Neural cell (in vitro differentiated cells): ENCODE results near the gene APOBEC3H. TPM values are rescaled to one million over a fixed set of nuclear protein-coding genes. Genes with fewer than 3 reads are reported as not detected.

Experiments
- H2AFZ ChIP-seq: fragments of 200-600, 300-800 bp; sonication (generic), shearing (Covaris generic); 2 replicates; pipeline ENCODE4 v1.6.0; 2014; ENCODE audit warnings: low read depth, mild to moderate bottlenecking, antibody characterized with exemption, low read length, moderate library complexity
- H3F3A ChIP-seq: fragments of 200-600 bp; shearing (Covaris generic); 2 replicates; pipeline ENCODE4 v1.6.1; 2016; ENCODE audit warnings: mild to moderate bottlenecking, moderate library complexity, mixed read lengths, antibody characterized with exemption, low read length; ENCODE audit not compliant: insufficient read depth, poor library complexity, severe bottlenecking
- H3K27ac ChIP-seq: fragments of 200-600, 300-800 bp; sonication (generic), shearing (Covaris generic); 2 replicates; pipeline ENCODE4 v1.5.1; 2014; ENCODE audit warnings: mild to moderate bottlenecking, low read length, moderate library complexity
- H3K27me3 ChIP-seq: fragments of 300-800, 200-600 bp; sonication (generic), shearing (Covaris generic); 2 replicates; pipeline ENCODE4 v1.6.0; 2014; ENCODE audit warnings: mild to moderate bottlenecking, low read depth, low read length, moderate library complexity; ENCODE audit not compliant: insufficient read depth
- H3K36me3 ChIP-seq: fragments of 300-800, 200-600 bp; sonication (generic), shearing (Covaris generic); 2 replicates; pipeline ENCODE4 v1.5.1; 2014; ENCODE audit warnings: mild to moderate bottlenecking, antibody characterized with exemption, low read length, moderate library complexity; ENCODE audit not compliant: insufficient read depth
- H3K4me2 ChIP-seq: fragments of 300-800, 200-600 bp; sonication (generic), shearing (Covaris generic); 2 replicates; pipeline ENCODE4 v1.6.0; 2014; ENCODE audit warnings: mild to moderate bottlenecking, low read length
- H3K4me3 ChIP-seq: fragments of 300-800, 200-600 bp; sonication (generic), shearing (Covaris generic); 2 replicates; pipeline ENCODE4 v1.5.1; 2014; ENCODE audit warnings: mild to moderate bottlenecking, low read length, moderate library complexity
- H3K79me2 ChIP-seq: fragments of 200-600 bp; shearing (Covaris generic); replicated peaks from 2 replicates; pipeline ENCODE4 v1.6.0; 2014; ENCODE audit warnings: mild to moderate bottlenecking, low read length, moderate library complexity; ENCODE audit not compliant: insufficient read depth
- H3K9ac ChIP-seq: fragments of 300-800, 200-600 bp; sonication (generic), shearing (Covaris generic); 2 replicates; pipeline ENCODE4 v1.6.1; 2016; ENCODE audit warnings: mild to moderate bottlenecking, low read length, mixed read lengths
- H3K9me2 ChIP-seq: fragments of 200-600 bp; shearing (Covaris generic); 2 replicates; pipeline ENCODE4 v1.6.1; 2016; ENCODE audit warnings: mild to moderate bottlenecking, low read length, mixed read lengths; ENCODE audit not compliant: insufficient read depth
- H3K9me3 ChIP-seq: fragments of 200-600, 300-800 bp; sonication (generic), shearing (Covaris generic); 2 replicates; pipeline ENCODE4 v1.6.1; 2016; ENCODE audit warnings: mild to moderate bottlenecking, mixed run types, low read length, moderate library complexity, mixed read lengths
- H4K20me1 ChIP-seq: fragments of 200-600 bp; shearing (Covaris generic); 2 replicates; pipeline ENCODE4 v1.6.1; 2016; ENCODE audit warnings: mild to moderate bottlenecking, mixed run types; ENCODE audit not compliant: insufficient read depth
- EZH2 ChIP-seq: fragments of 200-600, 300-800 bp; shearing (Covaris generic), sonication (generic); IDR thresholded peaks from 2 replicates; pipeline ENCODE4 v1.6.1; 2014; ENCODE audit warnings: antibody characterized with exemption, low read length, borderline replicate concordance, mild to moderate bottlenecking; ENCODE audit not compliant: insufficient read depth, poor library complexity, severe bottlenecking
- MXI1 ChIP-seq: fragments of 450-650 bp; conservative IDR thresholded peaks from 2 replicates; pipeline ENCODE4 v1.6.1; 2014; ENCODE audit warnings: antibody characterized with exemption, mild to moderate bottlenecking; ENCODE audit not compliant: poor library complexity, severe bottlenecking
- POLR2AphosphoS5 ChIP-seq: IDR thresholded peaks from 2 replicates; pipeline ENCODE4 v1.6.1; 2012
- RAD21 ChIP-seq: fragments of 450-650 bp; conservative IDR thresholded peaks from 2 replicates; pipeline ENCODE4 v1.6.1; 2014; ENCODE audit warnings: antibody characterized with exemption, mild to moderate bottlenecking, moderate library complexity
- SMC3 ChIP-seq: fragments of 450-650 bp; conservative IDR thresholded peaks from 2 replicates; pipeline ENCODE4 v1.6.1; 2014; ENCODE audit warnings: antibody characterized with exemption, mild to moderate bottlenecking, moderate library complexity; ENCODE audit not compliant: poor library complexity
- TAF1 ChIP-seq: IDR thresholded peaks from 2 replicates; pipeline ENCODE4 v1.6.1; 2012; ENCODE audit warnings: low read depth
- polyA plus RNA-seq: library from polyadenylated mRNA; depleted of rRNA; stranded (reverse); fragments of >200 nt; gene quantifications from 2 replicates; pipeline ENCODE4 v1.2.3, GENCODE V29; 2014
- TF ChIP-seq, protein P1 (sequence below): fragments of 450-650 bp; IDR thresholded peaks from 2 replicates; pipeline ENCODE4 v1.5.1; 2014; ENCODE audit warnings: antibody characterized with exemption, mild to moderate bottlenecking, moderate library complexity; ENCODE audit not compliant: poor library complexity, severe bottlenecking

The APOBEC3H gene
- polyA plus RNA-seq, 1 donor from 2014 or later: not detected

DNA sequence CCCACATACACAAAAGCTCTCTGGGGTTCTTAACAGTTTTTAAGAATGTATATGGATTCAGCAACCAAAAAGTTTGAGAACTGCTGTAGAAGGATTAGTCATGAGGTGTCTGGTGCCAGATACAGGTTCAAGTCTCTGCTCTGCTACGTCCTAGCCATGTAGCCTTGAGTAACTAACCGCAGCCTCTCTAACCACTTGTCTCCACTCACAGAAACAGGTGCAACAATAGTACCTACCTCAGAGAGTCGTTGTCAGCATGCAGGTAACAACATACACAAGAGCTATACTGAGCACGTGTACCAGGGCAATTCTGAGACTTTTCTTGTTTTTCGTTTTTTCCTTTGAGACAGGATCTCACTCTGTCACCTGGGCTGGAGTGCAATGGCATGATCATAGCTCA lies 28.6 kb downstream of the APOBEC3H start:
- Histone ChIP-seq H3K36me3 (no peaks in the 10 kb centered on the region), H3F3A (no peaks in the 10 kb centered on the region), H3K79me2 (no peaks in the 10 kb centered on the region), H3K27me3 (no peaks in the 10 kb centered on the region), H3K9me3 (no peaks in the 10 kb centered on the region), H2AFZ (no peak overlapping the region), H4K20me1 (no peaks in the 10 kb centered on the region), H3K27ac (no peak overlapping the region), H3K4me2 (no peak overlapping the region), H3K4me3 (no peak overlapping the region), H3K9ac (no peak overlapping the region), H3K9me2 (no peaks in the 10 kb centered on the region)
- TF ChIP-seq TAF1: no peak

DNA sequence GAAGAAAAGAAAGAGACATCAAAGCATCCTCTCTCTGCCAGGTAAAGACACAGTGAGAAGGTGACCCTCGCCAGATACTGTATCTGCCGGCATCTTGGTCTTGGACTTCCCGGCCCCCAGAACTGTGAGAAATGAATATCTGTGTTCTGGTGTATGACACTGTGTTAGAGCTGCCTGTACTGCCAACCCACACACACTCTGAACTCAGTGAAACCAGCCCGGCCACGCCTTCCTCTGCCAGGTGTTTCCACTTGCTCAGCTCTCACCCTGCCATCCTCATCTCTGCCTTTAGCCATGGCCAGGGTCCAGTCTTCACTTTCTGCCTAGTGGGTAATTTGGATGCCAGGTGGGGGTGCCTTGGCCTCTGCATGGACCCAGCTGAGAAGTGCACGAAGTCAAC lies 31.5 kb downstream of the APOBEC3H start:
- Histone ChIP-seq H3K4me2 (no peak overlapping the region), H3K4me3 (no peak overlapping the region), H3K9ac (no peak overlapping the region), H3K9me2 (no peaks in the 10 kb centered on the region), H4K20me1 (no peaks in the 10 kb centered on the region), H2AFZ (no peak overlapping the region), H3K79me2 (no peaks in the 10 kb centered on the region), H3K9me3 (no peaks in the 10 kb centered on the region), H3F3A (no peaks in the 10 kb centered on the region), H3K36me3 (no peaks in the 10 kb centered on the region), H3K27ac (no peak overlapping the region), H3K27me3 (no peaks in the 10 kb centered on the region)
- TF ChIP-seq, protein P1, sequence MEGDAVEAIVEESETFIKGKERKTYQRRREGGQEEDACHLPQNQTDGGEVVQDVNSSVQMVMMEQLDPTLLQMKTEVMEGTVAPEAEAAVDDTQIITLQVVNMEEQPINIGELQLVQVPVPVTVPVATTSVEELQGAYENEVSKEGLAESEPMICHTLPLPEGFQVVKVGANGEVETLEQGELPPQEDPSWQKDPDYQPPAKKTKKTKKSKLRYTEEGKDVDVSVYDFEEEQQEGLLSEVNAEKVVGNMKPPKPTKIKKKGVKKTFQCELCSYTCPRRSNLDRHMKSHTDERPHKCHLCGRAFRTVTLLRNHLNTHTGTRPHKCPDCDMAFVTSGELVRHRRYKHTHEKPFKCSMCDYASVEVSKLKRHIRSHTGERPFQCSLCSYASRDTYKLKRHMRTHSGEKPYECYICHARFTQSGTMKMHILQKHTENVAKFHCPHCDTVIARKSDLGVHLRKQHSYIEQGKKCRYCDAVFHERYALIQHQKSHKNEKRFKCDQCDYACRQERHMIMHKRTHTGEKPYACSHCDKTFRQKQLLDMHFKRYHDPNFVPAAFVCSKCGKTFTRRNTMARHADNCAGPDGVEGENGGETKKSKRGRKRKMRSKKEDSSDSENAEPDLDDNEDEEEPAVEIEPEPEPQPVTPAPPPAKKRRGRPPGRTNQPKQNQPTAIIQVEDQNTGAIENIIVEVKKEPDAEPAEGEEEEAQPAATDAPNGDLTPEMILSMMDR: no peak
- TF ChIP-seq POLR2AphosphoS5: no peak
- no peak for TF ChIP-seq MXI1
- no peak for TF ChIP-seq EZH2
- TF ChIP-seq TAF1: no peak
- no peak for TF ChIP-seq RAD21

- Histone ChIP-seq H3F3A (no peaks in the 10 kb centered on the region), H3K27ac (no peak overlapping the region), H3K27me3 (no peaks in the 10 kb centered on the region), H3K4me2 (no peak overlapping the region), H3K9ac (no peak overlapping the region), H3K9me3 (no peaks in the 10 kb centered on the region), H3K9me2 (no peaks in the 10 kb centered on the region), H3K79me2 (no peaks in the 10 kb centered on the region), H3K36me3 (no peaks in the 10 kb centered on the region), H4K20me1 (no peaks in the 10 kb centered on the region), H2AFZ (no peak overlapping the region), H3K4me3 (no peak overlapping the region)
- no peak for TF ChIP-seq TAF1
- TF ChIP-seq RAD21: no peak
- no peak for TF ChIP-seq SMC3
- no peak for TF ChIP-seq MXI1
- TF ChIP-seq, protein P1: no peak
Measured at GRCh38 chr22:39129081-39129480, 32.0 kb downstream of the APOBEC3H start.
